Peyer's patch (tissue), 4 donors: ENCODE measurements around the gene DTL.

Experiments
- POLR2A ChIP-seq, 2 donors: fragments of 450-650 bp; IDR thresholded peaks; one replicate each; pipeline ENCODE4 v1.5.1; 2017; ENCODE audit warnings: antibody characterized with exemption in 2 of 2, mild to moderate bottlenecking in 2 of 2, moderate library complexity in 2 of 2
- TF ChIP-seq, protein P1 (sequence below), 6 experiments: fragments of 450-650 bp in 4 of 6; fragments of 200-600 bp in 2 of 6; sonication (generic) in 1 of 6; IDR thresholded peaks; one replicate each; pipeline ENCODE4 v1.5.1; 2017 to 2019; ENCODE audit warnings: antibody characterized with exemption in 6 of 6, mild to moderate bottlenecking in 3 of 6, moderate library complexity in 1 of 6

DNA sequence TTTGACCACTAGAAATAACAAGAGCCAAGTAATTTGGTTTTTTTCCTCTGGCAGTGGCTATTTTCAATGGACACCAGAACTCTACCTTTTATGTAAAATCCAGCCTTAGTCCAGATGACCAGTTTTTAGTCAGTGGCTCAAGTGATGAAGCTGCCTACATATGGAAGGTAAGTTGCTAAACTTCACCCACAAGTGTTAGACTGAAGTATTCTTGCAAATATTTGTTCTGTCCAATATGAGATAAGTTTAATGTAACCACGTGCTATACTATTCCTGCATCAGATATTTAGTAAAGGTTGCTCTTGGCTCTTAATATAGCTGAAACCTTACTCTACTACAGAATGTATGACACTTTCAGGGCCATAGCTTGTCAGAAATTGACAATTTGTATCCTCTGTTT, 36.5 kb downstream of the DTL start:
- TF ChIP-seq, protein P1, sequence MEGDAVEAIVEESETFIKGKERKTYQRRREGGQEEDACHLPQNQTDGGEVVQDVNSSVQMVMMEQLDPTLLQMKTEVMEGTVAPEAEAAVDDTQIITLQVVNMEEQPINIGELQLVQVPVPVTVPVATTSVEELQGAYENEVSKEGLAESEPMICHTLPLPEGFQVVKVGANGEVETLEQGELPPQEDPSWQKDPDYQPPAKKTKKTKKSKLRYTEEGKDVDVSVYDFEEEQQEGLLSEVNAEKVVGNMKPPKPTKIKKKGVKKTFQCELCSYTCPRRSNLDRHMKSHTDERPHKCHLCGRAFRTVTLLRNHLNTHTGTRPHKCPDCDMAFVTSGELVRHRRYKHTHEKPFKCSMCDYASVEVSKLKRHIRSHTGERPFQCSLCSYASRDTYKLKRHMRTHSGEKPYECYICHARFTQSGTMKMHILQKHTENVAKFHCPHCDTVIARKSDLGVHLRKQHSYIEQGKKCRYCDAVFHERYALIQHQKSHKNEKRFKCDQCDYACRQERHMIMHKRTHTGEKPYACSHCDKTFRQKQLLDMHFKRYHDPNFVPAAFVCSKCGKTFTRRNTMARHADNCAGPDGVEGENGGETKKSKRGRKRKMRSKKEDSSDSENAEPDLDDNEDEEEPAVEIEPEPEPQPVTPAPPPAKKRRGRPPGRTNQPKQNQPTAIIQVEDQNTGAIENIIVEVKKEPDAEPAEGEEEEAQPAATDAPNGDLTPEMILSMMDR (IDR thresholded peaks at IDR 0.05), result no peak
- no peak for TF ChIP-seq POLR2A (IDR thresholded peaks at IDR 0.05)
